Neural cell (in vitro differentiated cells): ENCODE measurements around the gene SEMA6A. TPM values are rescaled to one million over a fixed set of nuclear protein-coding genes. Genes with fewer than 3 reads are reported as not detected.
A peak's percentile ranks its signal among the peaks of the same experiment; 100 is the strongest.

Source experiments
- H2AFZ ChIP-seq: fragments of 200-600, 300-800 bp; sonication (generic), shearing (Covaris generic); 2 replicates; pipeline ENCODE4 v1.6.0; 2014; ENCODE audit warnings: low read depth, mild to moderate bottlenecking, antibody characterized with exemption, low read length, moderate library complexity
- H3F3A ChIP-seq: fragments of 200-600 bp; shearing (Covaris generic); 2 replicates; pipeline ENCODE4 v1.6.1; 2016; ENCODE audit warnings: mild to moderate bottlenecking, moderate library complexity, mixed read lengths, antibody characterized with exemption, low read length; ENCODE audit not compliant: insufficient read depth, poor library complexity, severe bottlenecking
- H3K27ac ChIP-seq: fragments of 200-600, 300-800 bp; sonication (generic), shearing (Covaris generic); 2 replicates; pipeline ENCODE4 v1.5.1; 2014; ENCODE audit warnings: mild to moderate bottlenecking, low read length, moderate library complexity
- H3K27me3 ChIP-seq: fragments of 300-800, 200-600 bp; sonication (generic), shearing (Covaris generic); 2 replicates; pipeline ENCODE4 v1.6.0; 2014; ENCODE audit warnings: mild to moderate bottlenecking, low read depth, low read length, moderate library complexity; ENCODE audit not compliant: insufficient read depth
- H3K36me3 ChIP-seq: fragments of 300-800, 200-600 bp; sonication (generic), shearing (Covaris generic); 2 replicates; pipeline ENCODE4 v1.5.1; 2014; ENCODE audit warnings: mild to moderate bottlenecking, antibody characterized with exemption, low read length, moderate library complexity; ENCODE audit not compliant: insufficient read depth
- H3K4me2 ChIP-seq: fragments of 300-800, 200-600 bp; sonication (generic), shearing (Covaris generic); 2 replicates; pipeline ENCODE4 v1.6.0; 2014; ENCODE audit warnings: mild to moderate bottlenecking, low read length
- H3K4me3 ChIP-seq: fragments of 300-800, 200-600 bp; sonication (generic), shearing (Covaris generic); 2 replicates; pipeline ENCODE4 v1.5.1; 2014; ENCODE audit warnings: mild to moderate bottlenecking, low read length, moderate library complexity
- H3K79me2 ChIP-seq: fragments of 200-600 bp; shearing (Covaris generic); replicated peaks from 2 replicates; pipeline ENCODE4 v1.6.0; 2014; ENCODE audit warnings: mild to moderate bottlenecking, low read length, moderate library complexity; ENCODE audit not compliant: insufficient read depth
- H3K9ac ChIP-seq: fragments of 300-800, 200-600 bp; sonication (generic), shearing (Covaris generic); 2 replicates; pipeline ENCODE4 v1.6.1; 2016; ENCODE audit warnings: mild to moderate bottlenecking, low read length, mixed read lengths
- H3K9me2 ChIP-seq: fragments of 200-600 bp; shearing (Covaris generic); 2 replicates; pipeline ENCODE4 v1.6.1; 2016; ENCODE audit warnings: mild to moderate bottlenecking, low read length, mixed read lengths; ENCODE audit not compliant: insufficient read depth
- H3K9me3 ChIP-seq: fragments of 200-600, 300-800 bp; sonication (generic), shearing (Covaris generic); 2 replicates; pipeline ENCODE4 v1.6.1; 2016; ENCODE audit warnings: mild to moderate bottlenecking, mixed run types, low read length, moderate library complexity, mixed read lengths
- H4K20me1 ChIP-seq: fragments of 200-600 bp; shearing (Covaris generic); 2 replicates; pipeline ENCODE4 v1.6.1; 2016; ENCODE audit warnings: mild to moderate bottlenecking, mixed run types; ENCODE audit not compliant: insufficient read depth
- EP300 ChIP-seq: fragments of 450-650 bp; conservative IDR thresholded peaks from 2 replicates; pipeline ENCODE4 v1.6.1; 2014; ENCODE audit warnings: antibody characterized with exemption, mild to moderate bottlenecking, moderate library complexity; ENCODE audit not compliant: poor library complexity, severe bottlenecking
- EZH2 ChIP-seq: fragments of 200-600, 300-800 bp; shearing (Covaris generic), sonication (generic); IDR thresholded peaks from 2 replicates; pipeline ENCODE4 v1.6.1; 2014; ENCODE audit warnings: antibody characterized with exemption, low read length, borderline replicate concordance, mild to moderate bottlenecking; ENCODE audit not compliant: insufficient read depth, poor library complexity, severe bottlenecking
- MXI1 ChIP-seq: fragments of 450-650 bp; conservative IDR thresholded peaks from 2 replicates; pipeline ENCODE4 v1.6.1; 2014; ENCODE audit warnings: antibody characterized with exemption, mild to moderate bottlenecking; ENCODE audit not compliant: poor library complexity, severe bottlenecking
- POLR2AphosphoS5 ChIP-seq: IDR thresholded peaks from 2 replicates; pipeline ENCODE4 v1.6.1; 2012
- RAD21 ChIP-seq: fragments of 450-650 bp; conservative IDR thresholded peaks from 2 replicates; pipeline ENCODE4 v1.6.1; 2014; ENCODE audit warnings: antibody characterized with exemption, mild to moderate bottlenecking, moderate library complexity
- REST ChIP-seq: IDR thresholded peaks from 2 replicates; pipeline ENCODE4 v1.6.1; 2012; ENCODE audit warnings: borderline replicate concordance
- SMC3 ChIP-seq: fragments of 450-650 bp; conservative IDR thresholded peaks from 2 replicates; pipeline ENCODE4 v1.6.1; 2014; ENCODE audit warnings: antibody characterized with exemption, mild to moderate bottlenecking, moderate library complexity; ENCODE audit not compliant: poor library complexity
- TAF1 ChIP-seq: IDR thresholded peaks from 2 replicates; pipeline ENCODE4 v1.6.1; 2012; ENCODE audit warnings: low read depth
- polyA plus RNA-seq: library from polyadenylated mRNA; depleted of rRNA; stranded (reverse); fragments of >200 nt; gene quantifications from 2 replicates; pipeline ENCODE4 v1.2.3, GENCODE V29; 2014
- TF ChIP-seq, protein P1 (sequence below): fragments of 450-650 bp; IDR thresholded peaks from 2 replicates; pipeline ENCODE4 v1.5.1; 2014; ENCODE audit warnings: antibody characterized with exemption, mild to moderate bottlenecking, moderate library complexity; ENCODE audit not compliant: poor library complexity, severe bottlenecking

SEMA6A gene
- polyA plus RNA-seq, 1 donor from 2014 or later, result 6.5 TPM

GRCh38 chr5:116451066-116451465 lies 123.6 kb downstream of the SEMA6A start:
- no peak overlapping the region for H3K27ac ChIP-seq

DNA sequence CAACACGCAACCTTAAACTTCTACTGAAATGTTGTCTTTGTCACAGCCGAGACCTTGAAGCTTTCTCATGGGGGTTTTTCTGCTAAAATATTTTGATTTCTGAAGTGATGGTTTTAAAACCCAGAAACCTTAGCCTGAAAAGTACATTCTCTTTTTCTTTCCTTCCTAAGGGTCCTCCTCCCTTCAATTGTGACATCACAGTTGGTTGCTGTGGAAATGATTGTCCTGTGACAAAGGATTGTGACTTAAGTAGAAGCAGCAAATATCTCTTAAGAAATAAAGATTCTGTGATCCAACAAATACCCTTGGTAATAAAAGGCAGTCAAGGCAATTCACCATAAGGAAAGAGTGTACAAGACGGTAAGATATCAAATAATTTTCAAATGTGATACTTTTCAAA lies 125.2 kb downstream of the SEMA6A start:
- Histone ChIP-seq H4K20me1 (no peaks in the 10 kb centered on the region), H2AFZ (no peak overlapping the region), H3K4me2 (peak overlapping the region; percentile 47), H3F3A (peaks cover 7% of the 10 kb centered on the region), H3K27me3 (no peaks in the 10 kb centered on the region), H3K27ac (peak overlapping the region; percentile 65), H3K9me2 (no peaks in the 10 kb centered on the region), H3K9ac (no peak overlapping the region), H3K4me3 (peak overlapping the region; percentile 35), H3K9me3 (no peaks in the 10 kb centered on the region), H3K79me2 (no peaks in the 10 kb centered on the region), H3K36me3 (no peaks in the 10 kb centered on the region)
- TF ChIP-seq, protein P1, sequence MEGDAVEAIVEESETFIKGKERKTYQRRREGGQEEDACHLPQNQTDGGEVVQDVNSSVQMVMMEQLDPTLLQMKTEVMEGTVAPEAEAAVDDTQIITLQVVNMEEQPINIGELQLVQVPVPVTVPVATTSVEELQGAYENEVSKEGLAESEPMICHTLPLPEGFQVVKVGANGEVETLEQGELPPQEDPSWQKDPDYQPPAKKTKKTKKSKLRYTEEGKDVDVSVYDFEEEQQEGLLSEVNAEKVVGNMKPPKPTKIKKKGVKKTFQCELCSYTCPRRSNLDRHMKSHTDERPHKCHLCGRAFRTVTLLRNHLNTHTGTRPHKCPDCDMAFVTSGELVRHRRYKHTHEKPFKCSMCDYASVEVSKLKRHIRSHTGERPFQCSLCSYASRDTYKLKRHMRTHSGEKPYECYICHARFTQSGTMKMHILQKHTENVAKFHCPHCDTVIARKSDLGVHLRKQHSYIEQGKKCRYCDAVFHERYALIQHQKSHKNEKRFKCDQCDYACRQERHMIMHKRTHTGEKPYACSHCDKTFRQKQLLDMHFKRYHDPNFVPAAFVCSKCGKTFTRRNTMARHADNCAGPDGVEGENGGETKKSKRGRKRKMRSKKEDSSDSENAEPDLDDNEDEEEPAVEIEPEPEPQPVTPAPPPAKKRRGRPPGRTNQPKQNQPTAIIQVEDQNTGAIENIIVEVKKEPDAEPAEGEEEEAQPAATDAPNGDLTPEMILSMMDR, result no peak
- no peak for TF ChIP-seq REST
- no peak for TF ChIP-seq SMC3
- TF ChIP-seq RAD21, result no peak
- TF ChIP-seq EP300, result no peak
- no peak for TF ChIP-seq TAF1
- TF ChIP-seq MXI1, result no peak
- no peak for TF ChIP-seq POLR2AphosphoS5

More at GRCh38 chr5:116451066-116451465, 123.6 kb downstream of the SEMA6A start:
- TF ChIP-seq POLR2AphosphoS5, result no peak
- no peak for TF ChIP-seq MXI1
- TF ChIP-seq EZH2, result no peak
- TF ChIP-seq, protein P1, result no peak
- no peak for TF ChIP-seq TAF1
- no peak for TF ChIP-seq EP300
- TF ChIP-seq SMC3, result no peak
- no peak for TF ChIP-seq REST
- no peak for TF ChIP-seq RAD21
- Histone ChIP-seq H3K9me2 (no peaks in the 10 kb centered on the region), H3K79me2 (no peaks in the 10 kb centered on the region), H3K9ac (no peak overlapping the region), H3K4me3 (no peak overlapping the region), H3F3A (peaks cover 7% of the 10 kb centered on the region), H2AFZ (no peak overlapping the region), H3K4me2 (no peak overlapping the region), H4K20me1 (no peaks in the 10 kb centered on the region), H3K27me3 (no peaks in the 10 kb centered on the region), H3K9me3 (no peaks in the 10 kb centered on the region), H3K36me3 (no peaks in the 10 kb centered on the region)
